Stomach (tissue), 4 donors: Measurements from ENCODE around the gene LYRM4.

Experiments
- CTCF ChIP-seq, 7 experiments: fragments of 450-650 bp in 4 of 7; fragments of 200-600 bp in 3 of 7; sonication (generic) in 3 of 7; IDR thresholded peaks; one replicate each; pipeline ENCODE4 v1.5.1; 2016 to 2019; ENCODE audit warnings: antibody characterized with exemption in 7 of 7, control low read depth in 2 of 7, mild to moderate bottlenecking in 1 of 7
- EP300 ChIP-seq: sonication (generic); formaldehyde crosslinking; IDR thresholded peaks from one replicate; pipeline ENCODE4 v1.6.1; 2017; ENCODE audit warnings: antibody characterized with exemption

- no peak for TF ChIP-seq CTCF (IDR thresholded peaks at IDR 0.05)
- no peak for TF ChIP-seq EP300
Observed at GRCh38 chr6:5191722-5192121, 69.0 kb downstream of the LYRM4 start.
